ENCODE measurements around the gene UNC13B.

UNC13B gene

DNA sequence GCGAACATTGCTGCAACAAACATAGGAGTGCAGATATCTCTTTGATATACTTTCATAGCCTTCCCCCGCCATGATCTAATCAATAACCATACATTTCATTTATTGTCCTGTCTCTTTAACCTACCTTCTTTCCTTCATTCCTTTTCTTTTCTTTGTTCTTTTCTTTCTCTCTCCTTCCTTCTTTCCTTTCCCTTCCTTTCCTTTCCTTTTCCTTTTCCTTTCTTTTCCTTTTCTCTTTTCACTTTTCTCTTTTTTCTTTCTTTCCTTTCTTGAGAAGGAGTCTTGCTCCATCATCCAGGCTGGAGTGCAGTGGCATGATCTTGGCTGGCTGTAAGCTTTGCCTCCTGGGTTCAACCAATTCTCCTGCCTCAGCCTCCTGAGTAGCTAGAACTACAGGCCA is 100.3 kb downstream of the UNC13B start:
- Histone ChIP-seq H3K9me3 (replicated peaks; ENCODE audit: low read length) (no peaks in the 10 kb centered on the region), H3K36me3 (ENCODE audit: insufficient read depth, low read length) (no peaks in the 10 kb centered on the region), H3K4me2 (ENCODE audit: low read length) (no peak overlapping the region), H3K27me3 (ENCODE audit: control insufficient read depth, insufficient read depth, low read length) (no peaks in the 10 kb centered on the region), H3K4me3 (ENCODE audit: low read length) (no peak overlapping the region), H3K4me1 (ENCODE audit: control insufficient read depth, insufficient read depth, low read length) (no peaks in the 10 kb centered on the region), H3K9ac (ENCODE audit: low read depth, low read length) (no peak overlapping the region)

DNA sequence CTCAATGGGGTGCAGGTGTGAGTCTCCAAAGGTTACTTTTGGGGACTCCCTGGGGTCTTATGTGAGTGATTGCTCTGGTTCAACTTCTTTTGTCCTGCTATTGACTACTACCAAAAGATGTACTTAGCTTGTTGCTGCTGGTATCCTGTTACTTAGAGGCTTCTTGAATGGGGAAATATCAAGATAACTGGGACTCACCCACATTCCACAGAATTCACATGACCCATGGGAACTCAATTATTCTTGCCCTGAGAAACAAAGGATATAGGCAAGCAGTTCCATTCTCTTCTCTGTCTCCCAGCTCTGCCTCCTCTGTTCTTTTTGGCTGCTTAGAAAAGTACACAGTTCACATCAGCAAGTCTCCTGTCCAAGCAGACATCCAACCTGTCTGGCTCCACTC is 105.9 kb downstream of the UNC13B start:
- Histone ChIP-seq H3K9ac (ENCODE audit: low read depth, low read length) (no peak overlapping the region), H3K27me3 (ENCODE audit: control insufficient read depth, insufficient read depth, low read length) (no peaks in the 10 kb centered on the region), H3K4me1 (ENCODE audit: control insufficient read depth, insufficient read depth, low read length) (peaks cover 2% of the 10 kb centered on the region), H3K36me3 (ENCODE audit: insufficient read depth, low read length) (no peaks in the 10 kb centered on the region), H3K4me3 (ENCODE audit: low read length) (no peak overlapping the region), H3K9me3 (replicated peaks; ENCODE audit: low read length) (no peaks in the 10 kb centered on the region), H3K4me2 (ENCODE audit: low read length) (no peak overlapping the region)

DNA sequence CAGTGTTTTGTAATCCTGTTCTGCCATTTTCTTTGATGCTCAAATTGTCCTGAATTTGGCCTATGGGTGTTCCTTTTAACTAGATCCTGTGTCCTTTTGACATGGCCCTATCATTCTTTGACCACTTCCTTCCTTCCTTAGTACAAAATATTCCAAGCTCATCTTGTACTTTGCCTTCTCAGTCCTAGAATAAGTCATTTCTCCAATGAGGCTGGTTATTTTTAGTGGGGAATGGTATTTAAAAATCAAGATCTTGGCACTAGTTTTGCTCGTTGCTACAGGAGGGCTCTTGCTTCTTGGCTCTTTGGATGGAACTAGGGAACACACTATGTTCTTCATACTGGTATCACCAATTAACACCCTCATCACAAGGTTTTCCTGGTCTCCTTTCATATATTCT is 108.1 kb downstream of the UNC13B start:
- H3K9me3 ChIP-seq (replicated peaks; ENCODE audit: low read length) = no peaks in the 10 kb centered on the region
- no peaks in the 10 kb centered on the region for H3K27me3 ChIP-seq (ENCODE audit: control insufficient read depth, insufficient read depth, low read length)
- peaks cover 12% of the 10 kb centered on the region for H3K4me1 ChIP-seq (ENCODE audit: control insufficient read depth, insufficient read depth, low read length)
- H3K36me3 ChIP-seq (ENCODE audit: insufficient read depth, low read length) = no peaks in the 10 kb centered on the region
- no peak overlapping the region for H3K9ac ChIP-seq (ENCODE audit: low read depth, low read length)
- no peak overlapping the region for H3K4me3 ChIP-seq (ENCODE audit: low read length)
- H3K4me2 ChIP-seq (ENCODE audit: low read length) = no peak overlapping the region

DNA sequence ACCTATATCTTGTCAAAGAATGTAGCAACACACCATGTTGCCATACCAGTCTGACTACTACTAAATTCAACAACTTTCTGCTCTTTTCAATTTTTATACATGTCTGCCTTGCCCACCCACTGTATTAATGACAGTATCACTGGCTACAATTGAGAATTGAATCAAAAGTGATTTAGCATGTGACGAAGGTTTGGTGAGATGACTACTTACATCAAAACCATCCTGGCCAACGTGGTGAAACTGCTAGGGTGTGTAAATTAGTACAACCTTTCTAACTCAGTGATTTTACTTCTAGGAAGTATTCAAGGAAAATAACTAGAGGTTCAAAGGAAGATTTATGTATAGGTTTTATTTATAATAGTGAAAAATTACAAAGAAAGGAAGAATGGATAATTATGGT is 109.8 kb downstream of the UNC13B start:
- no peaks in the 10 kb centered on the region for H3K9me3 ChIP-seq (replicated peaks; ENCODE audit: low read length)
- H3K4me2 ChIP-seq (ENCODE audit: low read length) = no peak overlapping the region
- H3K4me3 ChIP-seq (ENCODE audit: low read length) = no peak overlapping the region

DNA sequence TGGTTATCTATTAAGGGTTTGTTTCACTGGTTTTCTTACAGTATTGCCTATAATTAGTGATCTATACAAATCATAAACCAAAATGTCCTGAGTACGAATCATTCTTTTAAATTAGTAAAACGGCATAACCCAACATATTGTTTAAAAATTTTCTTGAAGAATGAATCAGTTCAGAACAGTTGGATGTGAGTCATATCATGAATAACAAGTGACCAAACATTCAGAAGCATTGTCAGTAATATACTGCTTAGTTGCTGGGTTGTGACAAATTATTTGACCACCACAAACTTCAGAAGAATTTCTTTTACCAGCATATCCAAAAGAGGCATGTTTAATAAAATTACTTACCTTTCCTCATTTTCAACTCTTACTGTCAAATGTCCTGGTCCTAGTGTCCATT is 111.2 kb downstream of the UNC13B start:
- Histone ChIP-seq H3K4me3 (ENCODE audit: low read length) (no peak overlapping the region), H3K36me3 (ENCODE audit: insufficient read depth, low read length) (no peaks in the 10 kb centered on the region), H3K27me3 (ENCODE audit: control insufficient read depth, insufficient read depth, low read length) (no peaks in the 10 kb centered on the region), H3K9ac (ENCODE audit: low read depth, low read length) (peak overlapping the region; percentile 23), H3K9me3 (replicated peaks; ENCODE audit: low read length) (no peaks in the 10 kb centered on the region), H3K4me2 (ENCODE audit: low read length) (peak overlapping the region; percentile 61), H3K4me1 (ENCODE audit: control insufficient read depth, insufficient read depth, low read length) (peaks cover 28% of the 10 kb centered on the region)

More for the DNA sequence above, 109.8 kb downstream of the UNC13B start:
- Histone ChIP-seq H3K9ac (ENCODE audit: low read depth, low read length) (no peak overlapping the region), H3K36me3 (ENCODE audit: insufficient read depth, low read length) (no peaks in the 10 kb centered on the region), H3K4me1 (ENCODE audit: control insufficient read depth, insufficient read depth, low read length) (peaks cover 16% of the 10 kb centered on the region), H3K27me3 (ENCODE audit: control insufficient read depth, insufficient read depth, low read length) (no peaks in the 10 kb centered on the region)

DNA sequence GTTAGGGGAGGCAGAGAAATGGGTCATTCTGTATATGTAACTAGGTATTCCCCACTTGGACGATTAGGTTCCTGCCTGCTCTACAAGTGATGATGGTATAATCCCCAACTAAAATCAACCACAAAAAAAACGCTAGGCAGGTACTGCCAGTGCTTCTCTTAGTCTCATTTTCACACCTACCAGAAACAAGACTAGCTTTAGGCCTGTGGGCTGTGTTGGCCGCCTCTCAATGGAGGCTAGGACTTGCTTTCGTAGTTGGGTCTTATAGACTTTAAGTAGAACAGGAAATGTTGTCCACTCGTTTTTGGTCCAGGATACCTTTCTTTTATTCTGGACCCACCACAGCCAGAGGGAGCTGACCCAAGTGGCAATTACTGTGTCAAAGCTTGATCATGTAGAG is 111.8 kb downstream of the UNC13B start:
- Histone ChIP-seq H3K9ac (ENCODE audit: low read depth, low read length) (no peak overlapping the region), H3K4me3 (ENCODE audit: low read length) (no peak overlapping the region), H3K4me2 (ENCODE audit: low read length) (peak overlapping the region; percentile 38), H3K27me3 (ENCODE audit: control insufficient read depth, insufficient read depth, low read length) (no peaks in the 10 kb centered on the region), H3K9me3 (replicated peaks; ENCODE audit: low read length) (no peaks in the 10 kb centered on the region), H3K36me3 (ENCODE audit: insufficient read depth, low read length) (no peaks in the 10 kb centered on the region), H3K4me1 (ENCODE audit: control insufficient read depth, insufficient read depth, low read length) (peaks cover 34% of the 10 kb centered on the region)

DNA sequence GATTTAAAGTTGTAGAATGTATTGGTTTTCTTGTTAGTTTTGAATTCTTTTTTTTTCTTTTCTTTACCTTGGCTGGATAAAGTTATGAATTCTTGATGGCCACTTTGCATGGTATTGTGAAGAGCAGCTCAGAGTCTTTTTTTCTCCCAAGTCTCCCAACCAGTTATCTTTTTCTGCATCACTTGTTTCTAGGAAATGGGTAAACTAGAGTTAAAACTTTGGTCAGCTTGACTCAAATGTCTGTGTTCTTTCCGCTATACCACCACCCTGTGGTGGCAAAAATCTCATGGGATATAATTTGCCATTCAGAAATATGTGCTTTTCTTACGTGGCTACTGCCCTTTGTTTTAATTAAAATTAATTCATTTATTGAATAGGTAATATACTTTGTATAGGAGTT is 113.2 kb downstream of the UNC13B start:
- Histone ChIP-seq H3K36me3 (ENCODE audit: insufficient read depth, low read length) (no peaks in the 10 kb centered on the region), H3K4me1 (ENCODE audit: control insufficient read depth, insufficient read depth, low read length) (peaks cover 36% of the 10 kb centered on the region), H3K4me2 (ENCODE audit: low read length) (no peak overlapping the region)

DNA sequence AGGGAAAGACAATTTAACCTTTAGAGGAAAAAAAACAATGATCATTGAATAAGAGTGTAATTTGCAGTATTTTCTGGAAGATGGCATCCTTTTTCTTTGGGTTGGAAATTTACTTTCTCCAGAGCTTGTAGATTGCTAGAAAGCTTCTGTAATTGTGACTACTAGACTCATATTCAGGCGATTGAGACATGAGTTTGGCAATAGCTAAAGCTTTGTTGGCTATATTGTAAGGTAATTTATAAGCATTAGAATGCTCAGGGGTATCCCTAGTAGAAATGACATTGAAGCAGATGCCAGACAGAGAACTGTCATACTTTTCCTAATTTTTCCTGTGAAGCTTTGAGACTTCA is 115.3 kb downstream of the UNC13B start:
- Histone ChIP-seq H3K9me3 (replicated peaks; ENCODE audit: low read length) (no peaks in the 10 kb centered on the region), H3K36me3 (ENCODE audit: insufficient read depth, low read length) (no peaks in the 10 kb centered on the region), H3K4me2 (ENCODE audit: low read length) (peak overlapping the region; percentile 73), H3K4me3 (ENCODE audit: low read length) (peak overlapping the region; percentile 44), H3K4me1 (ENCODE audit: control insufficient read depth, insufficient read depth, low read length) (peaks cover 36% of the 10 kb centered on the region), H3K9ac (ENCODE audit: low read depth, low read length) (peak overlapping the region; percentile 68), H3K27me3 (ENCODE audit: control insufficient read depth, insufficient read depth, low read length) (no peaks in the 10 kb centered on the region)

More for the DNA sequence above, 113.2 kb downstream of the UNC13B start:
- Histone ChIP-seq H3K9ac (ENCODE audit: low read depth, low read length) (no peak overlapping the region), H3K9me3 (replicated peaks; ENCODE audit: low read length) (no peaks in the 10 kb centered on the region), H3K27me3 (ENCODE audit: control insufficient read depth, insufficient read depth, low read length) (no peaks in the 10 kb centered on the region), H3K4me3 (ENCODE audit: low read length) (no peak overlapping the region)

DNA sequence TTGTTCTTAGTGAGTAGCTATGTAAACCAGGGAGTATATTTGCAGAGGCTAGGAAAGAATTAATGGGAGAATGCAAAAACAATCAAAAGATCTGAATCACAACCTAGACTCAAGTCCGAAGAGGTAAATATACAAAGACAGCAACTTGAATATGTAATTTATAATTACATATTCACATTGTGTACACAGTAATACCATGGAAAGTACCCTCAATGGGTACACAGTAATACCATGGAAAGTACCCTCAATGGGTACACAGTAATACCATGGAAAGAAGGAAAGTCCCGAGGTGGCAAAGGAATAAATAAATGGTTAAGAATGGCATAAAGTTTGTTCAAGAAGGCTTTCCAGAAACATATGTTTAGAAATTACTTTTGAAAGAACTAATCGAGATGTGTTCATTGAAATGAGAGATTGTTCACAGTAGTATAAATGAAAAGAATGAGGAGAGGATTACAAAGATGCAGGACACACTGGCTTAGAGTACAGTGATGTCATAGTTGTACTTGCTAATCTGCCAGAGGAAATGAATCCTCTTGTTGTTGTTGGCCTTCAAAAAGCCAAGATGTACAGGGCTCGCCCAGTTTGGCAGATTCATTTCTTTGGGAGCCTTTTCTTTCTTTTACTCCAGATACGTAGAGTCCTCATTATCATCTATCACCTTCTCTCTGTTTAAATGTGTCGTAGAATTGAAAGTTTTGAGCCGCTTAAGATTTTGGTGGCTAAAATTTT is 116.0 kb downstream of the UNC13B start:
- Histone ChIP-seq H3K4me3 (ENCODE audit: low read length) (peak overlapping the region; percentile 23), H3K4me2 (ENCODE audit: low read length) (peak overlapping the region; percentile 73), H3K9me3 (replicated peaks; ENCODE audit: low read length) (no peaks in the 10 kb centered on the region), H3K36me3 (ENCODE audit: insufficient read depth, low read length) (no peaks in the 10 kb centered on the region), H3K27me3 (ENCODE audit: control insufficient read depth, insufficient read depth, low read length) (no peaks in the 10 kb centered on the region), H3K4me1 (ENCODE audit: control insufficient read depth, insufficient read depth, low read length) (peaks cover 33% of the 10 kb centered on the region), H3K9ac (ENCODE audit: low read depth, low read length) (peak overlapping the region; percentile 68)

DNA sequence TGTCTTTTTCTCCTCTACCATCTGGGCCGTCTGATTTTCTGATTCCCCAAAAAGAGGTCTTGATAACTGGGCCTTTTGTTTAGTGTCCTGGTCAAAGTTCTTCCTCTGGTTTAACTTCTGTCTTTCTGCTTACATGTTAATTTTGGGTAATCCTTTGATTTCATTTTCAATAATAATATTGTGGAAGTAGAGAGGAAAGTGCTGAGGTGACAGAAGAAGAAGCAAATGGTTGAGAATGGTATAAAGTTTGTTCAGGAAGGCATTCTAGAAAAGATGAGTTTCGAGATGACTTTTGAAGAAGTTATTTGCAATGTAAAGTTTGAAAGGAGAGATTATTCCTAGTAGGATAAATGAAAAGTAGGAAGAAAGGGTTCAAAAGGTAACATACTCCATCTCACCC is 118.1 kb downstream of the UNC13B start:
- H3K9me3 ChIP-seq (replicated peaks; ENCODE audit: low read length) = no peaks in the 10 kb centered on the region
- H3K27me3 ChIP-seq (ENCODE audit: control insufficient read depth, insufficient read depth, low read length) = no peaks in the 10 kb centered on the region
- H3K9ac ChIP-seq (ENCODE audit: low read depth, low read length) = no peak overlapping the region
- H3K4me3 ChIP-seq (ENCODE audit: low read length) = no peak overlapping the region
- no peak overlapping the region for H3K4me2 ChIP-seq (ENCODE audit: low read length)
- H3K36me3 ChIP-seq (ENCODE audit: insufficient read depth, low read length) = no peaks in the 10 kb centered on the region
- peaks cover 24% of the 10 kb centered on the region for H3K4me1 ChIP-seq (ENCODE audit: control insufficient read depth, insufficient read depth, low read length)

DNA sequence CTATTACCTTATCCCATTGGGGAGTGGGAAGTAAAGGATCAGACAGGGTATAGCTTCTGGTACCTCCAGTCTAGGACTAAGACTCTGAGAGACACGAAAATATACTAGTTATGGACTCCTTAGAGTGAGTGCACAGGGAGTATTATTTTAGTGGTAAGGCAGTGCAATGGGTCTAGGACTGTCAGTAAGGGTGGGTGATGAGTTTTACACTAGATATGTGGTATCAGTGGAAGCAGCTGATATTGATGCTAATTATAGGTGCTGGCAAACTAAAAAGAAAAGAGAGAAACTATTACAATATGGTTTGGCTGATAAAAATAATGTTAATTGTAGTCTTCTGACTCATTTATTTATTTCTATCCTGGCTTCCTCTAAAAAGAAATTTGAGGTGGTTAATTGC is 118.6 kb downstream of the UNC13B start:
- Histone ChIP-seq H3K27me3 (ENCODE audit: control insufficient read depth, insufficient read depth, low read length) (no peaks in the 10 kb centered on the region), H3K4me1 (ENCODE audit: control insufficient read depth, insufficient read depth, low read length) (peaks cover 24% of the 10 kb centered on the region), H3K36me3 (ENCODE audit: insufficient read depth, low read length) (no peaks in the 10 kb centered on the region), H3K4me3 (ENCODE audit: low read length) (no peak overlapping the region), H3K4me2 (ENCODE audit: low read length) (no peak overlapping the region), H3K9ac (ENCODE audit: low read depth, low read length) (no peak overlapping the region), H3K9me3 (replicated peaks; ENCODE audit: low read length) (no peaks in the 10 kb centered on the region)

DNA sequence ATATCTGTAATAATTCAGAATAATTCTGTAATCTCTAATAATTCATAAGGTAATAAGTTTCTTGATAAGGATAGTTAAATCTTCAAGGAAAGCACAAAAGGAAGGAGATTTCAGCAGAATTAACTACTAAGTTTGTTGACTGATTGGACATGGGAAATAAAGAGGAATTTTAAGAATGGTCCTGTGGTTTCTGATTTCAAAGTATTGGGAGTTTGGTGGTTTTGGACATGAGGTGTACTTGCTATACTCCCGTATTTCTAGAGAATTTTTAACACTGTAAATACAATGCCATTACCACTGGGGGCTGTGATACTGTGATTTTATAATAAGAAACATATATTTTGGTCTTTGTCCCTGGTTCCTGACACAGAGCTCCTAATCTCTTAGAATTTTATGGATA is 123.9 kb downstream of the UNC13B start:
- no peak overlapping the region for H3K4me3 ChIP-seq (ENCODE audit: low read length)
- H3K4me2 ChIP-seq (ENCODE audit: low read length) = no peak overlapping the region
- H3K9ac ChIP-seq (ENCODE audit: low read depth, low read length) = no peak overlapping the region
- no peaks in the 10 kb centered on the region for H3K27me3 ChIP-seq (ENCODE audit: control insufficient read depth, insufficient read depth, low read length)
- H3K36me3 ChIP-seq (ENCODE audit: insufficient read depth, low read length) = no peaks in the 10 kb centered on the region
- no peaks in the 10 kb centered on the region for H3K9me3 ChIP-seq (replicated peaks; ENCODE audit: low read length)
- peaks cover 12% of the 10 kb centered on the region for H3K4me1 ChIP-seq (ENCODE audit: control insufficient read depth, insufficient read depth, low read length)
